HTR-8/SVneo (cell line): ENCODE data around the gene PLA2G10.
"Not testable (repeated sequence)": the region's sequence is repeated elsewhere in the genome, so short reads cannot be mapped to it uniquely, and the experiment has no call there.

Experiments
- DNase-seq: peaks from one replicate; pipeline ENCODE4 v3.0.0; 2011; ENCODE audit warnings: low spot score, mixed read lengths; ENCODE audit not compliant: insufficient read length
- FAIRE-seq: peaks from 2 replicates; lab custom pipeline; 2011; peaks lifted over from hg19 to GRCh38; lab: Jason Lieb, UNC

Gene PLA2G10

DNA sequence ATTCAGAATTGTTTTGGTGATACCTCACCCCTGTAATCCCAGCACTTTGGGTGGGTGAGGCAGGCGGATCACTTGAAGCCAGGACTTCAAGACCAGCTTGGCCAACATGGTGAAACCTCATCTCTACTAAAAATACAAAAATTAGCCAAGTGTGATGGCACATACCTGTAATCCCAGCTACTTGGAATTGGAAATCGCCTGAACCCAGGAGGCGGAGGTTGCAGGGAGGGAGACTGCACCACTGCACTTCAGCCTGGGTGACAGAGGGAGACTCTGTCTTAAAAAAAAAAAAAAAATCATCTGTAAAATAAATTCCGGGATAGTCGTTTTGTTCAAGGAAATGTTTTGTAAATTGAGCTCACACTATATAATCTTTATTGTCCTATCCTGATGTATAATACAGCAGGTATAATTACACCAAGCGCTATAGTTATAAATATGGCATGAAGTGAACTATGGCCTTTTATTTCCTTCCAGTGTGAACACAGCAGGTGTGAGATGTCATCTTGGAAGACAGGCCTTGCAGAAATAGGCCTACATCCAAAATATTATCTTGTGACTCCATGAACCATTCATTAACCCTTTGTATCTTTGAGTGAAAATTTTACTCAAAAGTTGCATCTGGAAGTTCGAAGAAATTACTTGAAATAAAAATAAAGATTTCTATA is 25.4 kb downstream of the PLA2G10 start:
- FAIRE-seq = no peak
- DNase-seq = no peak

DNA sequence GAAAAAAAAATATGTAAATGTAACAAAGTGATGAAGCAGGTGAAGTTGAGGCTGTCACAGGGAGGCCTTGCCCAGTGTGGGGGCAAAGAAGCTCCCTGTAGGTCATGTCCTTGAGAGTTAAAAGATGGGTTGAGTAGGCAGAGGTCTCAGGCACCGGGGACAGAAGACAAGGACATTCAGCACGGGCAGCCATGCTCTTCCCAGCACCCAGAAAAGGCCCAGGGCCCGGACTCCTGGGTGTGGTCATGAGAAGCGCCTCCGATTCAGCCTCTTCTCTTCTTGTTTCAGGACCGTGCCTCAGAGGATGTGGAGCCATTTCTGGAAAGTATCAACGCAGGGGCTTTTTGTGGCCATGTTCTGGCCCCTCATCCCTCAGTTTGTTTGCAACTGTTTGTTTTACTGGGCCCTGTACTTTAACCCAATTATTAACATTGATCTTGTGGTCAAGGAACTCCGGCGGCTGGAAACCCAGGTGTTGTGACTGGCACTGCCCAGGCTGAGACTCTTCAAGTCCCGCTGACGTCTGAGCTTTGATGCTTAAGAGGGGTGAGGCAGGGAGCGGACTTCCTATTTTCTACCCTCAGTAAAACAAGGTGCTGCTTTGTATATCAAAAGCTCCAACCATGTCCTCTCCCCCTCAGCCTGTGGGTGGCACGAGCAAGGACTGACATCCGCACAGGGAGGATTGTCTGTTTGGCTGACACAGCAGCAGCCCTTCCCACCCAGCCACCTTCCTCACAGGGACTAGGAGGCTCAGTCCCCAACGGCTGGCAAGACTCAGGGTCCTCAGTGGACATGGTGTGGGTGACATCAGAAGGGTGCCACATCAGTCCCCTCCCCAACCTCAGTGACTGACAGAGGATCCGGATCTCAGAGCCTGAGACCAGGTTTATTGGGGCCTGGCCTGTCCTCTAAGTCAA is 26.5 kb downstream of the PLA2G10 start:
- no peak for FAIRE-seq
- no peak for DNase-seq

GRCh38 chr16:14658063-14658462 is 36.0 kb downstream of the PLA2G10 start:
- FAIRE-seq = no peak

DNA sequence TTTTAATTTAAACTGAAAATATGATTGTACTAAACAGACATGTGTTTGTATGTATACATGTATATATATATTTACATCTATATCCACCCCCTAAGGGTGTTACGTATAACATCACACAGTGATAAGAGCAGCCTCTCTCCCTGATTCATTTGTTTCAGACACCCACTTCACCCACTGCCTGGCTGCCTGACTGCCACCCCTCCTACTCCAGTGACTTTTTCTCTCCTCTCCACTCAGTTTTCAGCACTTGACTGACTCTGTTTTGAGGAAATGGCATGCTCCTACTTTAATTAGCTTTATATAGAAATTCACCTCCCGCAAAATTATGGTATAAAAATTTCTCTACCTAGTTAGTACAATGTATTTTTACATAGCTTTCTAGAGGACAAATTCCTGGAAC is 41.4 kb downstream of the PLA2G10 start:
- FAIRE-seq = no peak
- no peak for DNase-seq

More at GRCh38 chr16:14658063-14658462, 36.0 kb downstream of the PLA2G10 start:
- DNase-seq = no peak

GRCh38 chr16:14650629-14651028 is 43.5 kb downstream of the PLA2G10 start:
- FAIRE-seq = no peak
- no peak for DNase-seq

GRCh38 chr16:14649816-14650215 is 44.3 kb downstream of the PLA2G10 start:
- no peak for FAIRE-seq
- no peak for DNase-seq

DNA sequence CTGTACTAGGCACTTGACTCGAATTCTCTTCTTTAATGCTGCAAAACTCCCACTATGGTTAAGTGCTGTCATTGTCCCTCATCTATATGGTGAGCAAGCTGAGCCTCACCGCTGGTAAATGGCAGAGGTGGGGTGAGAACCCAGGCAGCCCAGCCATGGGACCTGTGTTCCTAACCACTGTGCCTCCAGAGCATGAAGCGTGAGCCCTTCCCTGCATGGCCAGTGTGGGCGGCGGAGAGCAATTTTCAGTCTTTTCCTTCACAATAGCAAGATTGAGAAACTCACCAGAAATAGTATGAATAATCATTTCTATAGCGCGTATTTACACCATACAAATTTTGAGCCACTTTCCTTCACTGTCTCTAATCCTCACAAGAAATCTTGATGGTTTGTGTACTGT is 52.2 kb downstream of the PLA2G10 start:
- FAIRE-seq = no peak
- no peak for DNase-seq

DNA sequence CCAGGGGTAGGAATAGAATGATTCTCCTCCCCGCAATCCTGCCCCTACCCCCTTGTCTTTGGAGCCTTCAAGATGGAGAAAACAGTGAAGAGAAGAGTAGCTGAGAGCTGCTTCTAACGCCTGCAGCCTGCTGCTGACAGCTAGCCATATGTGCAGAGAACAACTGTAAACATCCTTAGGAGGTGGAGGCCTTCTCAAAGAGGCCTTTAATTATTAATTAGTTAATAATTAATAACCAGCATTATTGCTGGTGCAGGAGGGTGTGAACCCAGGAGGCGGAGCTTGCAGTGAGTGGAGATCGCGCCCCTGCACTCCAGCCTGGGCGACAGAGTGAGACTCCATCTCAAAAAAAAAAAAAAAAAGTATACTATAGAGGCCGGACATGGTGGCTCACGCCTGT is 52.9 kb downstream of the PLA2G10 start:
- FAIRE-seq = no peak

GRCh38 chr16:14640538-14640937 is 53.6 kb downstream of the PLA2G10 start:
- DNase-seq = no peak
- no peak for FAIRE-seq

More for the DNA sequence above, 52.9 kb downstream of the PLA2G10 start:
- no peak for DNase-seq

GRCh38 chr16:14636951-14637240 is 57.2 kb downstream of the PLA2G10 start:
- not testable (repeated sequence) for DNase-seq, FAIRE-seq

DNA sequence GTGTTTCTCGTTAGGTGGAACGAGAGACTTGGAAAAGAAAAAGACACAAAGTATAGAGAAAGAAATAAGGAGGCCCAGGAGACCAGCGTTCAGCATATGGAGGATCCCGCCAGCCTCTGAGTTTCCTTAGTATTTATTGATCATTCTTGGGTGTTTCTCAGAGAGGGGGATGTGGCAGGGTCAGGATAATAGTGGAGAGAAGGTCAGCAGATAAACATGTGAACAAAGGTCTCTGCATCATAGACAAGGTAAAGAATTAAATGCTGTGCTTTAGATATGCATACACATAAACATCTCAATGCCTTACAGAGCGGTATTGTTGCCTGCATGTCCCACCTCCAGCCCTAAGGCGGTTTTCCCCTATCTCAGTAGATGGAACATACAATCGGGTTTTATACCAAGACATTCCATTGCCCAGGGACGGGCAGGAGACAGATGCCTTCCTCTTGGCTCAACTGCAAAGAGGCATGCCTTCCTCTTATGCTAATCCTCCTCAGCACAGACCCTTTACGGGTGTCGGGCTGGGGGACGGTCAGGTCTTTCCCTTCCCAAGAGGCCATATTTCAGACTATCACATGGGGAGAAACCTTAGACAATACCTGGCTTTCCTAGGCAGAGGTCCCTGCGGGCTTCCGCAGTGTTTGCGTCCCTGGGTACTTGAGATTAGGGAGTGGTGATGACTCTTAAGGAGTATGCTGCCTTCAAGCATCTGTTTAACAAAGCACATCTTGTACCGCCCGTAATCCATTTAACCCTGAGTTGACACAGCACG is 57.7 kb downstream of the PLA2G10 start:
- not testable (repeated sequence) for DNase-seq

DNA sequence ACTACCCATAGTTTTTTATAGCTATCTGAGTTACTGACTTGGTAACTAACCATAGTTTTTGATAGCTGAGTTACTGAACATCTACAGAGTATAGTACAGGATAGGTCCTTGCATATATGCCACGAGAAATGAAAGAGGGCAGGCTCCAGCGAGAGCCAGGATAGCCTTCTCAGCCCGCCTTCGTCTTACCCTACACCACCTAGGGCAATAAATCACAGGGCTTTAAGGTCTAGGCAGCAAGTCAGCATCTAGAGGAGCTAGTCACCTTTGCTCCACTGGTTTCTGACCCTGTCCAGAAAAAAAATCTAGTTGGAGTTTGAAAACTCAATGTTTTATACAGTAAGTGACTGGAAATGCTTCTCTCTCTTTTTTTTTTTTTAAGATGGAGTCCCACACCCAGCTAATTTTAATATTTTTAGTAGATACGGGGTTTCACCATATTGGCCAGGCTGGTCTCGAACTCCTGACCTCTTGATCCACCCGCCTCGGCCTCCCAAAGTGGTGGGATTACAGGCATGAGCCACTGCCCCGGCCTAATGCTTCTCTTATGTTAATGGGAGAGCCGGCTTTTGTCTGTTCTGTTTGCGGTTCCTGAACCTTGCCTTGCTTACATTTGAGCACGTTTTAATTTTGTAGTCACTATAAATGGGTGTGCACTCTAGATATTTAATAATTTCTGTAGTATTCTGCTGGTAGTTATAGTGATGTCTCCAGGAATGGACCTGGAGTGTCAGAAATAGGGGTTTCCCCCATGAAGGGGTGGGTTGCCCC is 58.5 kb downstream of the PLA2G10 start:
- FAIRE-seq (no peak), DNase-seq (no peak)

More for the DNA sequence above, 57.7 kb downstream of the PLA2G10 start:
- FAIRE-seq = not testable (repeated sequence)

- no peak for FAIRE-seq
- no peak for DNase-seq
These were observed 59.8 kb downstream of the PLA2G10 start for GRCh38 chr16:14634389-14634725.

GRCh38 chr16:14632693-14633569 is 61.2 kb downstream of the PLA2G10 start, which contains the start of gene BFAR:
BFAR (plus strand) TSS chr16:14632951; CDS start chr16:14644347, 11,396 bp downstream.
- DNase-seq (peak; percentile 97), FAIRE-seq (no peak)

DNA sequence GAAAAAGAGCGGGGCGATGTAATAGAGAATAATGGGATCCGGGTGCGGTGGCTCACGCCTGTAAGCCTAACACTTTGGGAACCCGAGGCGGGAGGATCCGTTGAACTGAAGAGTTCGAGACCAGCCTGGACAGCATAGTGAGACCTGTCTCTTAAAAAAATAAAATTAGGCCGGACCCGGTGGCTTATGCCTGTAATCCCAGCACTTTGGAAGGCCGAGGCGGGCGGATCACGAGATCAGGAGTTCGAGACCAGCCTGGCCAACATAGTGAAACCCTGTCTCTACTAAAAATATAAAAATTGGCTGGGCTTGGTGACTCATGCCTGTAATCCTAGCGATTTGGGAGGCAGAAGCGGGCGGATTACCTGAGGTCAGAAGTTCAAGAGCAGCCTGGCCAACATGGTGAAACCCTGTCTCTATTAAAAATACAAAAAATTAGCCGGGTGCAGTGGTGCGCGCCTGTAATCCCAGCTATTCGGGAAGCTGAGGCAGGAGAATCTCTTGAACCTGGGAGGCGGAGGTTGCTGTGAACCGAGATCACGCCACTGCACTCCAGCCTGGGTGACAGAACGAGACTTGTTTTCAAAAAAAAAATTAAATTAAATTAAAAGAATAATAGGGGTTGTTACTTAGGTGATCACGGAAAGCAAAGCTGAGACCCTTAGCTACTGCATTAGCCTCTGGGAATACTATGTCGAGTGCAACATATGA is 63.3 kb downstream of the PLA2G10 start:
- not testable (repeated sequence) for DNase-seq, FAIRE-seq

GRCh38 chr16:14629919-14630619 is 64.0 kb downstream of the PLA2G10 start, which contains the start of gene PARN:
PARN (minus strand) TSS chr16:14630260; CDS start chr16:14630125, 135 bp downstream.
- FAIRE-seq (peak; percentile 36), DNase-seq (peak; percentile 96)

GRCh38 chr16:14629612-14629918 is 64.5 kb downstream of the PLA2G10 start:
- no peak for FAIRE-seq
- DNase-seq = peak; percentile 10
